Transverse colon (tissue), 4 donors: Measurements from ENCODE around the gene ZNF837. TPM values are rescaled to one million over a fixed set of nuclear protein-coding genes. Genes with fewer than 3 reads are reported as not detected.
A peak's percentile ranks its signal among the peaks of the same experiment; 100 is the strongest.

Experiments used
- DNase-seq: peaks from one replicate; pipeline ENCODE4 v3.0.0-alpha.2; 2019
- H3K27ac ChIP-seq, 4 donors: fragments of 200-600 bp; sonication (generic); 2 replicates each; pipeline ENCODE4 v1.5.1; 2016 to 2018; ENCODE audit warnings: inconsistent platforms in 4 of 4
- H3K27me3 ChIP-seq: fragments of 200-600 bp; sonication (generic); 2 replicates; pipeline ENCODE4 v1.5.1; 2017; ENCODE audit warnings: inconsistent platforms
- H3K36me3 ChIP-seq, 4 donors: fragments of 200-600 bp; sonication (generic); 2 replicates each; pipeline ENCODE4 v1.5.1; 2017 to 2019; ENCODE audit warnings: inconsistent platforms in 4 of 4
- H3K4me1 ChIP-seq, 4 donors: fragments of 200-600 bp; sonication (generic); 2 replicates each; pipeline ENCODE4 v1.5.1; 2017 to 2020; ENCODE audit warnings: inconsistent platforms in 4 of 4
- H3K4me3 ChIP-seq, 4 donors: fragments of 200-600 bp; sonication (generic); 1 replicate in 1 of 4; 2 replicates in 3 of 4; pipeline versions ENCODE4 v1.5.1 to v1.6.1; 2017 to 2019; ENCODE audit warnings: inconsistent platforms in 4 of 4
- H3K9me3 ChIP-seq, 2 donors: fragments of 200-600 bp; sonication (generic); 2 replicates each; pipeline ENCODE4 v1.5.1; 2017 to 2019; ENCODE audit warnings: inconsistent platforms in 2 of 2
- CTCF ChIP-seq, 5 experiments: fragments of 200-600 bp in 3 of 5; fragments of 450-650 bp in 2 of 5; sonication (generic) in 3 of 5; IDR thresholded peaks; 1 replicate in 2 of 5; 2 replicates in 3 of 5; pipeline ENCODE4 v1.5.1; 2016 to 2017; ENCODE audit warnings: antibody characterized with exemption in 5 of 5, inconsistent platforms in 3 of 5, mild to moderate bottlenecking in 2 of 5, moderate library complexity in 1 of 5
- EP300 ChIP-seq: sonication (generic); formaldehyde crosslinking; IDR thresholded peaks from one replicate; pipeline ENCODE4 v1.6.1; 2017; ENCODE audit warnings: antibody characterized with exemption, low read depth
- POLR2A ChIP-seq: fragments of 450-650 bp; IDR thresholded peaks from one replicate; pipeline ENCODE4 v1.6.1; 2016; ENCODE audit warnings: antibody characterized with exemption, mild to moderate bottlenecking, moderate library complexity
- POLR2AphosphoS5 ChIP-seq, 3 donors: sonication (generic); formaldehyde crosslinking; IDR thresholded peaks; one replicate each; pipeline ENCODE4 v1.6.1; 2016; ENCODE audit warnings: antibody characterized with exemption in 3 of 3
- WGBS, 2 donors: methylation state at CpG; one replicate each; pipeline ENCODE4 v1.1.5; 2018; ENCODE audit warnings: low coverage in 1 of 2; 5-methylcytosine and 5-hydroxymethylcytosine counted together
- in situ Hi-C, 4 donors: fragments of 200-750 bp; cut with MboI; loops; one replicate each; pipeline versions ENCODE4 v1.15.0 to v1.15.1; 2017; ENCODE audit warnings: low sequenced_read_pairs in 3 of 4, low pct_ligation_motif_present in 1 of 4, low pct_unique_long_range_greater_than_20kb in 1 of 4
- intact Hi-C: fragments of 100-400 bp; cut with DNase I; formaldehyde crosslinking; loops from one replicate; pipeline ENCODE4 v1.15.1; 2023; ENCODE audit warnings: low total_unique reads
- total RNA-seq, 4 donors: library from RNA; depleted of rRNA; stranded (reverse); fragments of >200 nt; gene quantifications; one replicate each; pipeline ENCODE4 v1.1.0, GENCODE V29; 2016

Gene ZNF837
- total RNA-seq, 4 donors from 2014 or later: 3.7 to 10.7 (median 6.1) TPM

GRCh38 chr19:58400316-58400915, 19.6 kb upstream of the ZNF837 start:
- peak overlapping the region; percentile 21 to 94 (median 48) for H3K4me3 ChIP-seq
- H3K36me3 ChIP-seq: no peaks in the 10 kb centered on the region
- in situ Hi-C loops: no loop called here
- no peak for DNase-seq
- no peak for TF ChIP-seq POLR2AphosphoS5 (IDR thresholded peaks at IDR 0.05)
- no peak for TF ChIP-seq CTCF (IDR thresholded peaks at IDR 0.05)
- no peak for TF ChIP-seq EP300
- no peak for TF ChIP-seq POLR2A
- intact Hi-C loops: loop anchor here (2.0 kb wide), 1 partner anchor 14 kb away; the partner anchor contains the start of gene RPS5
- H3K27me3 ChIP-seq: peaks cover 28% of the 10 kb centered on the region
- H3K27ac ChIP-seq: peak overlapping the region in 2 of 4 donors; percentile 22 to 63
- peaks cover 6 to 29% (median 22%) of the 10 kb centered on the region in 4 donors for H3K4me1 ChIP-seq
- no peaks in the 10 kb centered on the region for H3K9me3 ChIP-seq
- 39 to 70% methylated on average over 4 to 18 of the region's 18 CpGs for WGBS, 2 donors

GRCh38 chr19:58399903-58400302, 19.1 kb upstream of the ZNF837 start:
- intact Hi-C loops: loop anchor here (2.0 kb wide), 1 partner anchor 13 kb away; the partner anchor contains the start of gene RPS5
- no peak for DNase-seq
- Histone ChIP-seq H3K9me3 (no peaks in the 10 kb centered on the region), H3K27ac (no peak overlapping the region), H3K36me3 (no peaks in the 10 kb centered on the region), H3K27me3 (peaks cover 29% of the 10 kb centered on the region), H3K4me3 (no peak overlapping the region), H3K4me1 (peaks cover 6 to 30% (median 22%) of the 10 kb centered on the region in 4 donors)
- WGBS, 2 donors: 100% methylated on average over 1 of the region's 3 CpGs
- in situ Hi-C loops: no loop called here
- TF ChIP-seq POLR2AphosphoS5 (IDR thresholded peaks at IDR 0.05) (no peak), EP300 (no peak), CTCF (IDR thresholded peaks at IDR 0.05) (no peak), POLR2A (no peak)

- no peak overlapping the region for H3K4me3 ChIP-seq
- in situ Hi-C loops (no loop called here), intact Hi-C loops (no loop called here)
- TF ChIP-seq POLR2A (no peak), CTCF (IDR thresholded peaks at IDR 0.05) (no peak), EP300 (no peak), POLR2AphosphoS5 (IDR thresholded peaks at IDR 0.05) (no peak)
- peaks cover 6 to 30% (median 22%) of the 10 kb centered on the region in 4 donors for H3K4me1 ChIP-seq
- H3K27me3 ChIP-seq: peaks cover 29% of the 10 kb centered on the region
- 94 to 95% methylated on average over 3 to 6 of the region's 6 CpGs for WGBS, 2 donors
- H3K9me3 ChIP-seq: no peaks in the 10 kb centered on the region
- DNase-seq: no peak
- no peak overlapping the region for H3K27ac ChIP-seq
- peaks cover 0 to 12% (median 1%) of the 10 kb centered on the region in 4 donors for H3K36me3 ChIP-seq
These were observed 17.7 kb upstream of the ZNF837 start for GRCh38 chr19:58398545-58398944.

- intact Hi-C loops: no loop called here
These were observed 17.3 kb upstream of the ZNF837 start for GRCh38 chr19:58398087-58398486.

More at GRCh38 chr19:58398087-58398486, 17.3 kb upstream of the ZNF837 start:
- WGBS, 2 donors: 65 to 79% methylated on average over 2 to 4 of the region's 4 CpGs
- peaks cover 6 to 30% (median 22%) of the 10 kb centered on the region in 4 donors for H3K4me1 ChIP-seq
- no peak overlapping the region for H3K27ac ChIP-seq
- no peak overlapping the region for H3K4me3 ChIP-seq
- H3K9me3 ChIP-seq: no peaks in the 10 kb centered on the region
- peaks cover 0 to 15% (median 3%) of the 10 kb centered on the region in 4 donors for H3K36me3 ChIP-seq
- DNase-seq: no peak
- in situ Hi-C loops: no loop called here
- no peak for TF ChIP-seq POLR2AphosphoS5 (IDR thresholded peaks at IDR 0.05)
- no peak for TF ChIP-seq CTCF (IDR thresholded peaks at IDR 0.05)
- TF ChIP-seq POLR2A: no peak
- TF ChIP-seq EP300: no peak
- H3K27me3 ChIP-seq: peaks cover 29% of the 10 kb centered on the region
